Kidney tubule cell (primary cell): ENCODE measurements around the gene FBXO22.
"Not testable (repeated sequence)": the region's sequence is repeated elsewhere in the genome, so short reads cannot be mapped to it uniquely, and the experiment has no call there.

Source experiments
- DNase-seq: peaks from one replicate; pipeline ENCODE4 v3.0.0-alpha.2; 2018; ENCODE audit warnings: low spot score

Gene FBXO22

GRCh38 chr15:75903331-75904239, at the start of gene FBXO22:
FBXO22 (plus strand) TSS chr15:75903878; CDS start chr15:75903964, 86 bp downstream.
- DNase-seq = peak; percentile 92

GRCh38 chr15:75857886-75858285, 45.8 kb upstream of the FBXO22 start:
- no peak for DNase-seq

GRCh38 chr15:75861750-75862402, 41.8 kb upstream of the FBXO22 start:
- DNase-seq = no peak

GRCh38 chr15:75862796-75863195, 40.9 kb upstream of the FBXO22 start:
- no peak for DNase-seq

GRCh38 chr15:75864213-75865059, 39.2 kb upstream of the FBXO22 start:
- no peak for DNase-seq

- DNase-seq = not testable (repeated sequence)
Observed at GRCh38 chr15:75866045-75866444, 37.6 kb upstream of the FBXO22 start.

GRCh38 chr15:75866916-75867315, 36.8 kb upstream of the FBXO22 start:
- DNase-seq = no peak

GRCh38 chr15:75867449-75867848, 36.2 kb upstream of the FBXO22 start:
- DNase-seq = no peak

- DNase-seq = no peak
Observed at GRCh38 chr15:75868019-75868418, 35.7 kb upstream of the FBXO22 start.

GRCh38 chr15:75869446-75869845, 34.2 kb upstream of the FBXO22 start:
- no peak for DNase-seq

- DNase-seq = not testable (repeated sequence)
Observed at GRCh38 chr15:75871589-75871988, 32.1 kb upstream of the FBXO22 start.

GRCh38 chr15:75872403-75872990, 31.2 kb upstream of the FBXO22 start:
- no peak for DNase-seq

- DNase-seq = no peak
Observed at GRCh38 chr15:75884041-75884440, 19.6 kb upstream of the FBXO22 start.

- DNase-seq = no peak
Observed at GRCh38 chr15:75887178-75887577, 16.5 kb upstream of the FBXO22 start.

GRCh38 chr15:75891895-75892294, 11.8 kb upstream of the FBXO22 start:
- DNase-seq = peak; percentile 75

- DNase-seq = no peak
Observed at GRCh38 chr15:75895731-75896130, 7.9 kb upstream of the FBXO22 start.

GRCh38 chr15:75900577-75900976, 3.1 kb upstream of the FBXO22 start:
- DNase-seq = no peak

- DNase-seq = no peak
Observed at GRCh38 chr15:75902129-75902557, 1.5 kb upstream of the FBXO22 start.

- no peak for DNase-seq
Observed at GRCh38 chr15:75905231-75905630, 1.6 kb downstream of the FBXO22 start.

- not testable (repeated sequence) for DNase-seq
Observed at GRCh38 chr15:75910355-75910754, 6.7 kb downstream of the FBXO22 start.

GRCh38 chr15:75916978-75917377, 13.3 kb downstream of the FBXO22 start:
- DNase-seq = no peak

GRCh38 chr15:75918135-75918534, 14.5 kb downstream of the FBXO22 start:
- DNase-seq = no peak
